GM21737 (cell line): ENCODE measurements around the gene AASDH.

Experiments used
- ATAC-seq: cut with Tn5 transposase; IDR thresholded peaks from one replicate; pipeline ENCODE4 v1.9.1; 2021; ENCODE audit warnings: mild to moderate bottlenecking, moderate library complexity; ENCODE audit not compliant: unreplicated experiment

AASDH gene, protein sequence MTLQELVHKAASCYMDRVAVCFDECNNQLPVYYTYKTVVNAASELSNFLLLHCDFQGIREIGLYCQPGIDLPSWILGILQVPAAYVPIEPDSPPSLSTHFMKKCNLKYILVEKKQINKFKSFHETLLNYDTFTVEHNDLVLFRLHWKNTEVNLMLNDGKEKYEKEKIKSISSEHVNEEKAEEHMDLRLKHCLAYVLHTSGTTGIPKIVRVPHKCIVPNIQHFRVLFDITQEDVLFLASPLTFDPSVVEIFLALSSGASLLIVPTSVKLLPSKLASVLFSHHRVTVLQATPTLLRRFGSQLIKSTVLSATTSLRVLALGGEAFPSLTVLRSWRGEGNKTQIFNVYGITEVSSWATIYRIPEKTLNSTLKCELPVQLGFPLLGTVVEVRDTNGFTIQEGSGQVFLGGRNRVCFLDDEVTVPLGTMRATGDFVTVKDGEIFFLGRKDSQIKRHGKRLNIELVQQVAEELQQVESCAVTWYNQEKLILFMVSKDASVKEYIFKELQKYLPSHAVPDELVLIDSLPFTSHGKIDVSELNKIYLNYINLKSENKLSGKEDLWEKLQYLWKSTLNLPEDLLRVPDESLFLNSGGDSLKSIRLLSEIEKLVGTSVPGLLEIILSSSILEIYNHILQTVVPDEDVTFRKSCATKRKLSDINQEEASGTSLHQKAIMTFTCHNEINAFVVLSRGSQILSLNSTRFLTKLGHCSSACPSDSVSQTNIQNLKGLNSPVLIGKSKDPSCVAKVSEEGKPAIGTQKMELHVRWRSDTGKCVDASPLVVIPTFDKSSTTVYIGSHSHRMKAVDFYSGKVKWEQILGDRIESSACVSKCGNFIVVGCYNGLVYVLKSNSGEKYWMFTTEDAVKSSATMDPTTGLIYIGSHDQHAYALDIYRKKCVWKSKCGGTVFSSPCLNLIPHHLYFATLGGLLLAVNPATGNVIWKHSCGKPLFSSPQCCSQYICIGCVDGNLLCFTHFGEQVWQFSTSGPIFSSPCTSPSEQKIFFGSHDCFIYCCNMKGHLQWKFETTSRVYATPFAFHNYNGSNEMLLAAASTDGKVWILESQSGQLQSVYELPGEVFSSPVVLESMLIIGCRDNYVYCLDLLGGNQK

DNA sequence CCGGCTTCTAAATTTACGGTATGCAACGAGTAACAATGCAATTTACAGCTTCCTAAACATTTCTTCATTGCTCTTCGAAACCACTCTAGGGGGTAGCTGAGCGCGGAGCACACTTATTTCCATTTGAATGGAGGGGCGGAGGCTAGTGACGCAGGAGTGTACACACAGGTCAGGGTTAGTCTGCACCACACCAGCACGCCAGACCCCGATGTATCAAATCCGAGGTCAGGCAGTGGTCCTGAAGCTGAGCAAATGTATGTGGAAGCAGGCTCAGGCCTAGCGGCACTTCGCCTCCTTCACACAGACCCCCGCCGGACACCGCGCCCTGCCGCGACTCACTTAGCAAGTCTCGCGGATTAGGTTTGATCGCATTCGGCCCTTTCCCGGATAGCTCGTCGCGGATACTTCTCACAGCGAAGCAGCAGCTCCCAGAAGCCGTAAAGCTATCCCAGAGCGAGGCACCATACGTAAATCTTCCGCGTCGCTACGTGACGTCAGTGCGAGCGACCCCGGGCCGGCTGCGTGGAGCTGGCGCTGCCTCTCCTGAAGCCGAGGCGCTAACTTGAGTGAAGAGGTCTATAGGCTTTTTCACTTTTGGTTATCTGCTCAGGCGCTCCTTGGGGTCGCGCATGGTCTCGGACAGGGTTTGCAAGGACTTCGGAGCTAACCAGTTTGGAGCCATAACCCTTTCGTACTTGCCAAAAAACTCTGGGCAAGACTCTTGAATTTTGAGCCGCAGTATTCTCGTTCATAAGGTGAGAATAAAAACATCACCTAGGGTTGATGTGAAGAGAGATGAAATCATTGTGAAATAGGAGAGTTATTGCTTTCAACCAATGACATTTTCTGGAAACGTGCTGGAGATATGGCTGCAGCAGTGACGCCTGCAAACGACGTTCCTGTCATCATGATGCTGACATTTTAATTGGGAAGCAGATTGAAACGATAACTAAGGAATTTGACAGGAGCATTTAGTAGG, at the start of gene AASDH:
Gene AASDH, minus strand, starts transcription at position 469 of the 979 bp plus-strand sequence. CDS start 3,192 bp downstream, outside the sequence.
- peak; percentile 87 for ATAC-seq

DNA sequence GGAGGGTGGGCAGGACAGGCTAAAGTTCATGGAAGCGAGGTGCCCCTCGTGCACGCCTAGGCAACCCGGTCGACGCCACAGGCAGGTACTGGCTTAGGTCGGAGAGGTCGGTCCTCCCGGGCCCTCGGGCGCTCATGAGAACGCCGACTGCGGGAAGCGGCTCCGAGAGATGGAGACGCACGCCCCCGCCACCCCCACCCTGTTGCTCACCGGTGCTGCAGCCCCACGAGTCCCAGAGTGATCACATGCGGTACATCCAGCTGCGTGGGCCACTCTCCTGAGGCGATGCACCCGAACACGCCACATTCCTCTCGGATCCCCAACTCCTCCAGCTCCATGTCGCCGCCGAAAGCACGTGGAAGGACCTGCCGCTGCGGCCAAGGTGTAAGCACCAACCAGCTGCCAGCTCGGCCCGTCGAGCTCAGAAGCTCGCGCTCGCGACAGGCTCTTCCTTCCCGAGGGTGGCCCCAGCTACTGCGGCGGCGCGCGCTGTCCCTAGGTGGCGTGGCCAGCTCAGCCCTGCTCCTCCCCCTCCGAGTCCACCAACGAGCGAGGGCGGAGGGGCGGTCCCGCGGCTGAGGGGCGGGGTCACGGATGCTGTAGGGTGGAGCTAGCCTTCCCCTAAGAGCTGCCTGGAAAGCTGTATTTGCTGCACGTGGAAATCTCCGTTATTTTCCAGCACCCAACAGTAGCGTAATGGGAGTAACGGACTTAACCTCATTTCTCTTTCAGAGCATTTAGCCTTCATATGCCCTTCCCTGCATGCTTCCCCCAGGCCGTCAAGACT, 48.0 kb upstream of the AASDH start, which contains the start of gene PPAT:
Gene PPAT, minus strand, starts transcription at position 476 of the 787 bp plus-strand sequence. Its CDS starts 138 bp downstream, at position 338.
- ATAC-seq = peak; percentile 75

DNA sequence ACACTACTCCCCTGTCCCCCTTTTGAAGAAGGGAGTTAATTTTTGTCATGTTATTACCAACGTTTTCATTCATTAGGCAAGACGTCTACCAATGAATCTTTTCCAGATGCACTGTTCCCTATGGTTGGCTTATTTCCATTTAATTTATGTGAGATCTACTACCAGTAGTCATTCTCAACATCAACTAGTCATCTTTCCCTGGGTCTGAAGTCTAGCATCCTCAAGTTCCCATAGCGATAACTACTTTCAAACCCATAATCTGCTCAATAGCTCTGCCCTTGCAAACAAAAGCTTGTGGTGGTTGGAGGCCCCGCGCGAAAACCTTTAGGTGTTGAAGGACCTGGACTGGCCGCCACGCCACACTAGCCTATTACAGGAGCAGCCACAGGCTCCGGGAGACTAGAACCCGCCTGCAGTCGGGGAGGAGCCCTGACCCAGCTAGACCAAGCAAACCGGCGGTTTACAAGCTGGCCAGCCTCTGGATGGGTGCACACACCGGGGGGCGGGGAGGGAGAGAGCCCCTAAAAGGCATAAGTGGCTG, 47.4 kb upstream of the AASDH start:
- peak; percentile 18 for ATAC-seq

DNA sequence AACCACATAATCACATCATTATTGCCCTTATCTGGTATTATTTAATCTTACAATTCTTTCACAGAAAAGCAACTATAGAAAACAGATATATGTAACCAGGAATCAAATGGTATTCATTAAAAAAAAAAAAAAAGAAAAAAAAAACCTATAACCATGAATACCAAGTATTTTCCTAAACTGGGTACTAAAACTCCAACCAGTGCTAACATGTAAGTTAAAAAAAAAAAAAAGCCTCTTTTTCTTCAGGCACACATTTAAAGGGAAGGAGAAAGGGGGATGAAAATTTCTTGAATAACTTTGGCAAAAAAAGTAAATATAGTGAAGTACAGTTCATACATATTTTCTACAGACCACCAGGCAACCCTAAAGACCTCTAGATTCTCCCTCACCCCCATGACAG, 46.0 kb upstream of the AASDH start:
- no peak for ATAC-seq

DNA sequence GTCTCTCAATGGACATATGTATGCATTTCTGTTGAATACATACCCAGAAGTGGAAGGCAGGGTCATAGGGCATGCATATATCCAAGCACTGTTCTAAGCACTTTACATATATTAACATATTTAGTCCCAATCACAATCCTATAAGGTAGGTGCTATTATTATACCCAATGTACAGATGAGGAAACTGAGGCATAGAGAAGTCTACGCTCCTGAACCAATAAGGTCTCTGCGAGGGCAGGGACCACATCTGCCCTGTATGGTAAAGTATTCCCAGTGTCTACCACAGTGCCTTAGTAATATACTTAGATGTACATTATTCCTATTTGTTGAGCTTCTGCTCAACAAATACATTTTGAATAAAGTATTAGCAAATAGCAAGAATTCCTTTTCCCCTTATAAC, 42.9 kb upstream of the AASDH start:
- ATAC-seq = no peak

DNA sequence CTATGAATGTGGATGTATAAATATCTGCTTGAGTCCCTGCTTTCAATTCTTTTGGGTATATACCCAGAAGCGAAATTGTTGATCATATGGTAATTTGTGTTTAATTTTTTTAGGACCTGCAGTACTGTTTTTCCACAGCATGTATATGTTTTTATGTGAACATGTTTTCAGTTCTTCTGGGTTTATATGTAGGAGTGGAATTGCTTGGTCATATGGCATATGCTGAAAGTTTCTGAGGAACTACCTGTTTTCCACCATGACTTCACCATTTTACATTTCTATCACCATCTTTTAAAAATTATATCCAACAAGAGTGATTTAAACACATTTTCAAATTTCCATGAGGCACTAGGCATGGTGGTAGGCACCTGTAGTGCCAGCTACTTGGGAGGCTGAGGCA, 39.9 kb upstream of the AASDH start:
- ATAC-seq = no peak

DNA sequence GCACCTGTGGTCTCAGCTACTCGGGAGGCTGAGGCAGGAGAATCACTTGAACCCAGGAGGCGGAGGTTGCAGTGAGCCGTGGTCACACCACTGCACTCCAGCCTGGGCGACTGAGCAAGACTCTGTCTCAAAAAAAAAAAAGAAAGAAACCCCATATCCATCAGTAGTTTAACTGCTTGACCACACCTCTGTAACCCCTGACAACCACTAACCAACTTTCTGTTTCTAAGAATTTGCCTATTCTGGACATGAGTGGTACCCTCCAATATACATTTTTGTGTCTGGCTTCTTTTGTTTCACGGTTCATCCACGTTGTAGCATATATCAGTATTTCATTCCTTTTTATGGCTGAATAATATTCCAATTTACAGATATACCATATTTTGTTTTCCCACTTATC, 39.0 kb upstream of the AASDH start:
- no peak for ATAC-seq

DNA sequence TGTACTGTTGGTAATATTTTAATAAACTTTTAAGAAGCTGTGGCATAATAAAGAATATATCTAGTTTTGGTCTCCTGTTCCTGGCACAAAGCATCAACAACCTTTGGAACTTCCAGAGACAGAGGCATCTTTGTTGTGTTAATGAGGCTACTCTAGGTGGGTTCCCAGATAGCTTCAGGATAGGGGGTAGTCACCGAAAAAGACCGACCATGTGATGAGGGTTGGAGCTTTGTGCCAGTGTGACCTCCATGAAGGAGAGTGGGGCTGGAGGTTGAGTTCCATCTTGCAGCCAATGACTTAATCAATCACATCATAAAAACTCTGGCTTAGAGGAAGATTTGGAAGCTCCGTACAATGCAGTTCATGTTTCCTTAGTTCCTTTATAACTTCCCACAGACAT, 38.2 kb upstream of the AASDH start:
- no peak for ATAC-seq

DNA sequence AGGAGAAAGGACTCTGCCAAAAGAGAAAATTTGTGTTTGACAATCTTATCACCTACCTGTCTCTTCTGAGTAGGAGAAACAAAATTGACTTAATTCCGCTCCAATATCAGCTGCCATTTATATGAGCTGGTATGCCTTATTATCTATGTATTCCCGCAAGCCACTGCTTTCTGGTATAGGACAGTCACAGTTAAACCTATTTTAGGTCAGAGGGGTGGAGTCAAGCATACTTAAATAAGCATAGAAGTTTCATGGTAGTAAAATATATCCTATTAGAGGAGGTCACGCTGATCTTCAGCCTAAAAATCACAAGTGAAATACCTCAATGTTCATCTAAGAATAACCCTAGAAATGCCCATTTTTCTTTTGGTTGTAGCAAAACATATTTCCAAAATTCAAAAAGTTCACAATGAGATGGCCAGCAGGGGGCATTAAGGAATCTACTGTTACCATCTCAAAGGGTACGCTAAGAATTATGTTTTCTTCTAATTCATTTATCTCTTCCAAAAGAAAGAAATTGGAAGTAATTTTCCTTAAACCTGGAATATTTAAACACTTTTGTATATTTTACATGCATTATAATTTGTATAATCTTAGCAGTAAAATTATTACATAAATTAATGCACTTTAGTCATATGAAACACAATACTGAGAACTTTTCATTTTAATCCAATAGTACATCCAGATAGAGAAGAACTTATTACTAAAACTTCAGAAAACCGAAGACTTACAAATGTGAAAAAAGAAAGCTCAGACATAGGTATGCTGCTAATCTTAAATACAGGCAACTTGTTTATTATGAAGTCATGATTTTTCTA, 37.6 kb upstream of the AASDH start:
- ATAC-seq = no peak

DNA sequence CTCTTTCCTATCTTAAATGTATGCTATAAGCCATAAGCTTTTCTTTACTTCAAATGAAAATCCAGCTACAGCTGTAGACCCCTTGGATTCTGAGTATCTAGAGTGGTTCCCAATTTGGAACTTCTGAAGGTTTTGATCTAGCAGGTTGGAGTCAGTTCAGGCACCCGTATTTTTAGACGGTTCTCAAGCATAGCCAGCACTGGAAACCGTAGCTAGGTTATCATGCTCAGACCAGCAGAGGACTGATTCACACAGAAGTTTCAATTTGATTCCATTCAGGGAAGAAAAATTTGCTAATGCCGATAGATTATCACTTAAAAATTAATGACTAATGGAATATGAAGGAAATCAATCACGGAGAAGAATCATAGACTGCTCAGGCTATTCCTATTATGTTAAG, 36.9 kb upstream of the AASDH start:
- no peak for ATAC-seq

DNA sequence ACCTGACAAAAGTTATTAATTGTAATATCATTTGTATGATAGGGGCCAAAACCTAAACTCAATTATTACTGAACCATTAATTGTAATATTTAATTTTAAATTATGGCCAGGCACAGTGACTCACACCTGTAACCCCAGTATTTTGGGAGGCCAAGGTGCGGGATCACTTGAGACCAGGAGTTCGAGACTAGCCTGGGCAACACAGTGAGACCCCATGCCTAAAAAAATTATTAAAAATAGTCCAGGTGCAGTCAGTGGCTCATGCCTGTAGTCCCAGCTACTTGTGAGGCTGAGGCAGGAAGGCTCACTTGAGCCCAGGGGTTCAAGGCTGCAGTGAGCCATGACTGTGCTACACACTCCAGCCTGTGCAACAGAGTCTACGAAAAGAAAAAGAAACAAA, 30.1 kb upstream of the AASDH start:
- ATAC-seq = no peak

DNA sequence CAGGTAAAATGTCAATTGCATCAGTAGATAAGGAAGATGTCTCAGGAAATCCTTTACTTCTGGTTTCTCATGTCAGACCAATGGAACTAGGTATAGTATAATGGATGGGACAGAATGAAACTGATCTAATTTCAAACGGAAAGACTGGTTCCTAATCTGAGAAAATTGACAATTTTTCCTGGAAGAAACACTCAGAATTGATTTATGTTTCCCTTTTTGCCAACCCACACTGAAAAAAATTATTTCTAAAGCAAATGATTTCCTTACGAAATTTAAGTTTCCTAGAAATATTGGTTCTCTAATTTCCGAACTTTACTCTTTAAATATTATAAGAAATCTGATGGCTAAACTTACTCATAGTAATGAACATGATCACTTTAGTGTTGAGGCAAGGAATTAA, 29.1 kb upstream of the AASDH start:
- ATAC-seq = no peak

DNA sequence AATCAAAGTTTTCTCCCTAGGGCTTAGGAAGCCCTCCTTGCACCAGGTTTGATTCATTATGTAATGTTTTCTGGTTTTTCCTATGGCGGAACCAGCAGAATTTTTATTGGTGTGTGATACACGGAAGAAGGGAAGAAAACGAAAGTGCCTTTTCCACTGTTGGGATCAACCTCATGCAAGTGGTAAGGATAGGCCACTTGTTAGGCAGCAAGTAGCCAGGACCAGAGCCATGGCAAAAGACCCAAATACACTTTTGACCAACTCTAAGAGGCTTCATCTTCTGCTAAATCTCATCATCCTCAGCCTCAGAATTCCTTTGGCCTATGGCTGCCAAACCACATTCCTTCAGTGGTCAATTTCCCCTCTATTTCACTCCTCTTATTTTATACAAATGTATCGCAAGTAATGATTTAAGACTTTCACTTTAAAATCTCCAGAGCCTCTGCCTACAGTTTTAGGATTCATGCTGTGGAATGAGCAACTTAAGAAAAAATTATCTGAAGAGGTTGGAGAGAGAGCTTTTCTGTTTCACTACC, 26.9 kb upstream of the AASDH start:
- no peak for ATAC-seq

DNA sequence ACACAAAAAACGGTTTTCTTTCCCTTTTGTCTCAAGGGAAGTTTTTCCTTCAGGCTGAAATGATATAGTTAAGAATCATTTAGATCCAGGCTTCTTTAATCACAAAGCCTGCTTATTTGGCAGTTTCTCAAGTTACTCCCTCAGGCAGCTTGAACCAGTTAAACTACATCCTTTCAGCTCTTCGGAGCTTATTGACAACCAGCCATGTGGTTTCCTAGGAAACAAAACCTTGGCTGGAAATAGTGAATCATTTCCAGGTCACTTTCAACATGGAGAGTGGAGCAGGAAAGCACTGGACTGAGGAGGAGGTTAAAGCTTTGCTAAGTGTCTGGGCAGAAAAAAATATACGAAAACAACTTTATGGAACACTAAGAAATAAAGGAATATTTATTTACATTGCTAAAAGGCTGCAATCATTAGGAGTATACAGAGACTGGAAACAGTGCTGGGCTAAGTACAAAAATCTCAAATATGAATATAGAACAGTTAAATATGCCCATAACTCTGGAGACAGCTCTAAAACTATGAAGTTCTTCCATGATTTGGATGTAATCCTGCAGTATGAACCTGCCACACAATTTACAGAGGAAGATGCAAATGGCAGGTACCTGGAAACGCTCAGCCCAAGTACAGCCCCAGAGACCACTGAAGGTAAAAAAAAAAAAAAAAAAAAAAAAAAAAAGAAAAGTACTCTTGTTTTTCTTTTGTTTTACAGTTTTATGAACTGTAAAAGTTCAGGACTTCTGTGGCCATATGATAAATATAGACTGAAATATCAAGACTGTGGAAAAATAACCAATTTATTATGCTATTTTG, 23.2 kb upstream of the AASDH start:
- no peak for ATAC-seq

DNA sequence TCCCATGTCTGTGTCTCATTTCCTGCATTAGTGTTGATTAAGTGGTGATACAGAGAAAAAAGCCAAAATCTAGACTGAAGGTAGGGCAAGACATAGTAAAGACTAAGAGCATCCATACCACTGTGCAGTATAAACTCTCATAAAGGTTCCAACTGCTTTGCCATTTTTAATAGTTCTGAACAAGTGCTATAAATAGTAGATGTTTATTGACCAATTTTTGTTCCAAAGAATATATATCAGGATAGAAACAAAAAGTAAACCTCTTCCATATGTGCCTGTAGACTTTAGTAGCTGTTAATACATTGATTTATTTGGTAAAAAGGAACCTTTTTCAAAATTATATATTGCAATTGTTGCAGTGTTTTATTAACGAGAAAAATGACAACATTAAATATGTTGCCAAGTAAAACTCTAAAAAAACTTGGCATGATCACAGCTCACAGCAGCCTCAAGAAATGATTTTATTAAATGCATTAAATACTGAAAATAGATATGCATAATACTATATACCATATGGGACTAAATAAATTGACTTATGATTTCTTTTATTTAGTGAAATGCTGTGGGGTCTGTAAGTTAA, 22.3 kb upstream of the AASDH start:
- no peak for ATAC-seq

DNA sequence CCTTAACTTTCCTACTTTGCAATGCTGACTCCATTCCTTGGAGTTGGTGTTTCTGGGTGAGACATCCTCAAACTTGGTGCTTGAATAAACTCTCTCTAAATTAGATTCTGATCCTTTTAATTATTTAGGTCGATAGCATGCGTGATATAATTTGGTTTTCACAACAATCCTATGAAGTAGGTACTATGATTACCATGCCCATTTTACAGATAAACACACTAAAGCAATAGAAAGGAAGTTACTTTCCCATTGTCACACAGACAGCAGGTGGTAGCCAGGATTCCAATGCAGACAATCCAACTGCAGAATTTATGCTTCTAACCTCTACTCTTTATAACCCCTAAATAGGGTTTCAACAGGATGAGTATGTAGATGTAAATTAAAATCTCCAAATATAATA, 21.7 kb upstream of the AASDH start:
- ATAC-seq = no peak

DNA sequence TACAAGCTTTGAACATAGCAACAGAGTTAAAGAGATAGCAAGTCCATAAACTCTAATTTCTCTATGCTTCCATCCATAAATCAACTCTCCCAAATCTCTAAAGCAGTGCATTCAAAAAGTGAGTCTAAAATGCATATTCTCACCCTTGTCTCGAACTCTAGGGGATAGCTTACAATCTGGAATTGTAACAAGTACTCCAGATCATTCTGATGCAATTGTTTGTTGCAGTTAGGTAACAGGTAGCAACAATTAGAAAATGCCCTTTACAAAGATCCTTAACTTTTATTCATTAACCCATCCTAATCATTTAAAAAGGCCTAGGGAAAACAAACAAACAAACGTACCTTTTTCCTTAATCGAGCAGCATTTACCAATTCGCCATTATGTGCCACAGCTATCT, 18.9 kb upstream of the AASDH start:
- no peak for ATAC-seq
